ENCODE measurements around the gene SPNS3.

- TF ChIP-seq CTCF (IDR thresholded peaks at IDR 0.05; ENCODE audit: low read depth, low read length, poor library complexity, severe bottlenecking), result no peak
- TF ChIP-seq EZH2phosphoT487 (IDR thresholded peaks at IDR 0.05; ENCODE audit: borderline replicate concordance, low read length), result no peak
Measured at GRCh38 chr17:4523946-4524345, 90.2 kb downstream of the SPNS3 start.

All from DOHH2 (cell line).